HPDE6-E6E7 (cell line): ENCODE measurements around the gene TUSC1.
"Not testable (repeated sequence)": the region's sequence is repeated elsewhere in the genome, so short reads cannot be mapped to it uniquely, and the experiment has no call there.

ENCODE experiments used
- DNase-seq: peaks from one replicate; pipeline ENCODE4 v3.0.0; 2011; ENCODE audit warnings: missing footprints; ENCODE audit errors: extremely low spot score

TUSC1 gene

GRCh38 chr9:25678147-25678666 is at the start of gene TUSC1:
Gene TUSC1 (minus strand): TSS chr9:25678444. CDS start chr9:25678312, 132 bp downstream.
- DNase-seq: peak; percentile 72

GRCh38 chr9:25726871-25727410 is 48.7 kb upstream of the TUSC1 start:
- DNase-seq: no peak

GRCh38 chr9:25724424-25724823 is 46.2 kb upstream of the TUSC1 start:
- no peak for DNase-seq

GRCh38 chr9:25716220-25716872 is 38.1 kb upstream of the TUSC1 start:
- DNase-seq: peak; percentile 51

GRCh38 chr9:25709941-25710340 is 31.7 kb upstream of the TUSC1 start:
- no peak for DNase-seq

- DNase-seq: no peak
Observed at GRCh38 chr9:25704800-25705199, 26.6 kb upstream of the TUSC1 start.

- no peak for DNase-seq
Observed at GRCh38 chr9:25703701-25704357, 25.6 kb upstream of the TUSC1 start.

GRCh38 chr9:25702536-25702935 is 24.3 kb upstream of the TUSC1 start:
- no peak for DNase-seq

- DNase-seq: not testable (repeated sequence)
Observed at GRCh38 chr9:25700899-25701298, 22.7 kb upstream of the TUSC1 start.

GRCh38 chr9:25700430-25700829 is 22.2 kb upstream of the TUSC1 start:
- no peak for DNase-seq

- DNase-seq: no peak
Observed at GRCh38 chr9:25691786-25692185, 13.5 kb upstream of the TUSC1 start.

GRCh38 chr9:25684321-25684720 is 6.1 kb upstream of the TUSC1 start:
- no peak for DNase-seq

GRCh38 chr9:25681266-25681665 is 3.0 kb upstream of the TUSC1 start:
- no peak for DNase-seq

- DNase-seq: no peak
Observed at GRCh38 chr9:25678846-25679360, 659 bp upstream of the TUSC1 start.

- DNase-seq: peak; percentile 71
Observed at GRCh38 chr9:25677301-25678146, 720 bp downstream of the TUSC1 start.

- DNase-seq: not testable (repeated sequence)
Observed at GRCh38 chr9:25675858-25676257, 2.4 kb downstream of the TUSC1 start.

- DNase-seq: no peak
Observed at GRCh38 chr9:25658571-25658970, 19.7 kb downstream of the TUSC1 start.

- DNase-seq: no peak
Observed at GRCh38 chr9:25654417-25654816, 23.8 kb downstream of the TUSC1 start.

- no peak for DNase-seq
Observed at GRCh38 chr9:25648116-25648515, 30.1 kb downstream of the TUSC1 start.

- no peak for DNase-seq
Observed at GRCh38 chr9:25636026-25636425, 42.2 kb downstream of the TUSC1 start.

GRCh38 chr9:25629231-25629630 is 49.0 kb downstream of the TUSC1 start:
- no peak for DNase-seq
